Measurements from ENCODE around the gene EPG5. TPM values are rescaled to one million over a fixed set of nuclear protein-coding genes. Genes with fewer than 3 reads are reported as not detected.

EPG5 gene
- total RNA-seq, 4 donors from 2014 or later: 24.3 to 42.2 (median 35.6) TPM

GRCh38 chr18:45930963-45931362 is 36.2 kb downstream of the EPG5 start:
- intact Hi-C loops (cut with DNase I; ENCODE audit: low total_unique reads) (no loop called here), in situ Hi-C loops (cut with MboI; ENCODE audit: low pct_ligation_motif_present in 1 of 4, low pct_unique_long_range_greater_than_20kb in 1 of 4, low sequenced_read_pairs in 3 of 4) (loop anchor here in 1 of 4 donors (25.0 kb wide), 1 partner anchor 156 kb away; the partner anchor contains the start of gene ATP5F1A)
- 76 to 91% methylated on average over 2 of the region's 2 CpGs for WGBS, 2 donors (ENCODE audit: low coverage in 1 of 2)
- Histone ChIP-seq H3K27me3 (no peaks in the 10 kb centered on the region), H3K36me3 (peaks cover 0 to 32% (median 13%) of the 10 kb centered on the region in 4 donors), H3K4me3 (no peak overlapping the region), H3K27ac (no peak overlapping the region), H3K4me1 (no peaks in the 10 kb centered on the region), H3K9me3 (no peaks in the 10 kb centered on the region)
- no peak for TF ChIP-seq EP300 (IDR thresholded peaks at IDR 0.05; ENCODE audit: low read depth)
- TF ChIP-seq POLR2A (IDR thresholded peaks at IDR 0.05): no peak
- TF ChIP-seq CTCF (IDR thresholded peaks at IDR 0.05): no peak
- TF ChIP-seq POLR2AphosphoS5 (IDR thresholded peaks at IDR 0.05): no peak
- no peak for DNase-seq

- peaks cover 0 to 56% (median 24%) of the 10 kb centered on the region in 4 donors for H3K36me3 ChIP-seq
- 89 to 93% methylated on average over 2 to 3 of the region's 3 CpGs for WGBS, 2 donors (ENCODE audit: low coverage in 1 of 2)
- in situ Hi-C loops (cut with MboI; ENCODE audit: low pct_ligation_motif_present in 1 of 4, low pct_unique_long_range_greater_than_20kb in 1 of 4, low sequenced_read_pairs in 3 of 4): loop anchor here in 1 of 4 donors (25.0 kb wide), 1 partner anchor 161 kb away; the partner anchor contains the start of gene ATP5F1A
Observed at GRCh38 chr18:45926691-45927090, 40.4 kb downstream of the EPG5 start.

GRCh38 chr18:45926085-45926484 is 41.0 kb downstream of the EPG5 start:
- H3K36me3 ChIP-seq: peaks cover 0 to 59% (median 23%) of the 10 kb centered on the region in 4 donors
- 79% methylated on average over 3 of the region's 3 CpGs for WGBS, 2 donors (ENCODE audit: low coverage in 1 of 2)
- intact Hi-C loops (cut with DNase I; ENCODE audit: low total_unique reads) (no loop called here), in situ Hi-C loops (cut with MboI; ENCODE audit: low pct_ligation_motif_present in 1 of 4, low pct_unique_long_range_greater_than_20kb in 1 of 4, low sequenced_read_pairs in 3 of 4) (loop anchor here in 1 of 4 donors (25.0 kb wide), 1 partner anchor 161 kb away; the partner anchor contains the start of gene ATP5F1A)
- H3K4me1 ChIP-seq: no peaks in the 10 kb centered on the region
- DNase-seq: no peak
- TF ChIP-seq POLR2AphosphoS5 (IDR thresholded peaks at IDR 0.05) (no peak), POLR2A (IDR thresholded peaks at IDR 0.05) (no peak), CTCF (IDR thresholded peaks at IDR 0.05) (no peak), EP300 (IDR thresholded peaks at IDR 0.05; ENCODE audit: low read depth) (no peak)
- H3K27ac ChIP-seq: no peak overlapping the region
- H3K27me3 ChIP-seq: no peaks in the 10 kb centered on the region
- H3K9me3 ChIP-seq: no peaks in the 10 kb centered on the region
- no peak overlapping the region for H3K4me3 ChIP-seq

More at GRCh38 chr18:45926691-45927090, 40.4 kb downstream of the EPG5 start:
- Histone ChIP-seq H3K4me1 (no peaks in the 10 kb centered on the region), H3K9me3 (no peaks in the 10 kb centered on the region), H3K27ac (no peak overlapping the region), H3K4me3 (no peak overlapping the region), H3K27me3 (no peaks in the 10 kb centered on the region)
- TF ChIP-seq POLR2A (IDR thresholded peaks at IDR 0.05) (no peak), CTCF (IDR thresholded peaks at IDR 0.05) (no peak), EP300 (IDR thresholded peaks at IDR 0.05; ENCODE audit: low read depth) (no peak), POLR2AphosphoS5 (IDR thresholded peaks at IDR 0.05) (no peak)
- intact Hi-C loops (cut with DNase I; ENCODE audit: low total_unique reads): no loop called here
- DNase-seq: no peak

- TF ChIP-seq POLR2AphosphoS5 (IDR thresholded peaks at IDR 0.05): no peak
- TF ChIP-seq CTCF (IDR thresholded peaks at IDR 0.05): no peak
- TF ChIP-seq POLR2A (IDR thresholded peaks at IDR 0.05): no peak
- TF ChIP-seq EP300 (IDR thresholded peaks at IDR 0.05; ENCODE audit: low read depth): no peak
- peaks cover 0 to 5% (median 2%) of the 10 kb centered on the region in 4 donors for H3K4me1 ChIP-seq
- H3K36me3 ChIP-seq: peaks cover 0 to 42% (median 19%) of the 10 kb centered on the region in 4 donors
- DNase-seq: no peak
- H3K27ac ChIP-seq: no peak overlapping the region
- no peaks in the 10 kb centered on the region for H3K9me3 ChIP-seq
- H3K4me3 ChIP-seq: no peak overlapping the region
- WGBS, 2 donors (ENCODE audit: low coverage in 1 of 2): 95 to 100% methylated on average over 1 of the region's 1 CpG
- in situ Hi-C loops (cut with MboI; ENCODE audit: low pct_ligation_motif_present in 1 of 4, low pct_unique_long_range_greater_than_20kb in 1 of 4, low sequenced_read_pairs in 3 of 4): no loop called here
- no peaks in the 10 kb centered on the region for H3K27me3 ChIP-seq
- intact Hi-C loops (cut with DNase I; ENCODE audit: low total_unique reads): no loop called here
Observed at GRCh38 chr18:45923138-45923537, 44.0 kb downstream of the EPG5 start.
